Right lobe of liver (tissue), 4 donors: Measurements from ENCODE around the gene GAS2L2.

Source experiments
- CTCF ChIP-seq, 4 donors: fragments of 200-600 bp in 3 of 4; fragments of 450-650 bp in 1 of 4; IDR thresholded peaks; one replicate each; pipeline versions ENCODE4 v1.5.1 to v1.8.0; 2016 to 2022; ENCODE audit warnings: antibody characterized with exemption in 4 of 4, mild to moderate bottlenecking in 2 of 4
- POLR2A ChIP-seq: fragments of 450-650 bp; IDR thresholded peaks from one replicate; pipeline ENCODE4 v1.6.1; 2017; ENCODE audit warnings: antibody characterized with exemption, mild to moderate bottlenecking
- donor health status: DM: no; HTN: no; CAD: no.
- donor health status: DM: no; HTN: no; CAD: no.
- donor health status: DM: no; HTN: yes; CAD: no.

GRCh38 chr17:35717475-35717874 lies 35.6 kb downstream of the GAS2L2 start:
- no peak for TF ChIP-seq CTCF (IDR thresholded peaks at IDR 0.05)
- TF ChIP-seq POLR2A, result no peak
